ENCODE results near the gene GCNA. TPM values are rescaled to one million over a fixed set of nuclear protein-coding genes. Genes with fewer than 3 reads are reported as not detected.
"Not testable (repeated sequence)": the region's sequence is repeated elsewhere in the genome, so short reads cannot be mapped to it uniquely, and the experiment has no call there.

GCNA gene
- total RNA-seq, 2 donors from 2014 or later = 4.9 to 10.7 TPM

DNA sequence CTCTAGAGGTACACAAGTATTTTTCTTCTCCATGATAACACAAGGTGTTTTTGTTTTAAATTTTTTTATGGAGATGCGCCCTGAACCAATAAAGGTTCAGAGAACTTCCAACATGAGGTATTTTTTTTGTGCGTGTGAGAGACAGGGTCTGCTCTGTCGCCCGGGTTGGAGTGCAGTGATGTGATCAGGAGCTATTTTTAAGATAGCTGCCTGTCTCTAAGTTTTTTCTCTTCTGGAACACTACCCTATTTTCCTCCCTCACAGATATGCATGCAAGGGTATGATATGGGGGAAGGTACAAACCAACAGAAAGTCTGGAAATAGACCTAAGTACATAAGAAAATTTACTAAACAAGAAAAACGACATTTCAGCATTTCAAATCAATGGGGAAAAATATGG lies 3.0 kb downstream of the GCNA start:
- no peak overlapping the region for H3K27ac Mint-ChIP-seq
- peaks cover 57% of the 10 kb centered on the region for H3K36me3 Mint-ChIP-seq (ENCODE audit: low read depth)
- no peak for ATAC-seq (replicated peaks)
- no peak overlapping the region for H3K4me3 Mint-ChIP-seq
- no peaks in the 10 kb centered on the region for H3K9me3 Mint-ChIP-seq
- no peaks in the 10 kb centered on the region for H3K4me1 Mint-ChIP-seq
- no peaks in the 10 kb centered on the region for H3K27me3 Mint-ChIP-seq

DNA sequence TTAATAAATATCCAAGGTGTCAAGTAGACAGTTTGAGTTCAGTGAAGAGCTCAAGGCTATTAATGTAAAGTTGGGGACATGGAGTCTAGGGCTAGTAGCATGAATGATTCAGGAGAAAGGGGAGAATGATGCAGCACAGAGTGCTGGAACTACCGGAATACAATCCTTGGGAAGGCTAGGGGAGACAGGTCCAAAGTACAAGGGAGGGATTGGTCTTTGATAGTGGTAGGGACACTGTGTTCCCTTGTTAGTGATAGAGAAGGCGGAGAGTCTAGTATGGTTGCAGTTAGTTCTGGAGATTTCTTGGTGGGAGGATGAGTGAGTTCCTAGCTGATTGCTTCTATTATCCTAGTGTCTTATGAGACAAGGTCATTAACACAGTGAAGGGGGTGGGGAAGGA lies 8.7 kb downstream of the GCNA start:
- H3K4me3 Mint-ChIP-seq = no peak overlapping the region
- H3K4me1 Mint-ChIP-seq = peaks cover 4% of the 10 kb centered on the region
- H3K27me3 Mint-ChIP-seq = no peaks in the 10 kb centered on the region
- no peaks in the 10 kb centered on the region for H3K9me3 Mint-ChIP-seq
- H3K27ac Mint-ChIP-seq = no peak overlapping the region
- H3K36me3 Mint-ChIP-seq (ENCODE audit: low read depth) = peaks cover 13% of the 10 kb centered on the region
- ATAC-seq (replicated peaks) = no peak

DNA sequence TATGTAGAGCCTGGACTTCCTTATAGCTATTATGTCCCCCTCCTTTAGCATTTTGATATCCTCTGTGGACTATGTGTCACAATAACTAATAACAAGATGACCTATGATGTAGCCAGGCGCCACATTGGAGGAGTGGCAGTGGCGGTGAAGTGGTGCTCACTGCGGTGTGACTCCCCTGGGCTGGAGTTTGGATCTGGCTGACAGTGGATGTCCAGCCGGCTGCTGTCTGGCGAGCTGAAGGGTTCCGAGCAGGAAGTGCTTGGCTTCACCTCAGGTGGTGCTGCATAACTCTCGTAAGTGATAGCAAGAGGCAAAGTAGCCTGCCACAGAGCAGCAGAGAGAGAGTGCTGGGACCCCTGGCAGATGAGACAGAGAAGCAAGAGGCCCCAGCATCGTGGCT lies 15.0 kb downstream of the GCNA start:
- not testable (repeated sequence) for H3K9me3 Mint-ChIP-seq; H3K4me1 Mint-ChIP-seq; H3K27ac Mint-ChIP-seq; H3K27me3 Mint-ChIP-seq; ATAC-seq (replicated peaks); H3K4me3 Mint-ChIP-seq
- H3K36me3 Mint-ChIP-seq (ENCODE audit: low read depth) = peaks cover 38% of the 10 kb centered on the region

DNA sequence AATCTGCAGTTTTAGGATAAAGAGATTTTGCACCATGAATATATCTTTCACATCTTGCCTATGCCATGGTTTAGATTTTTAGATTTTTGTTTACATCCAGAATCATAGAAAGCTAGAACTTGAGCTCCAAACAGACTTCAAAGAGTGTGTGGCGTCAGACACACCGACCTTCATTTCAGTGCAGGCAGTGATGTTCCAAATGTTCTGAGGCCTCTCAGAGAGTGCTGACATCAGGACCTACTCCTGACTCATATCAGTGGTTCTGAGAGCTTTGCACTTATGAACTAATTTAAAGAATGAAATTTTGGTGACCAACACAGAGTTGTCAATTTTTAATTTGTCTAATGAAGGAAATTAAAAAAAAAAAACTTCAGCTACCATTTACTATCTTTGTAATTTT lies 21.7 kb downstream of the GCNA start:
- peak; percentile 55 for ATAC-seq (replicated peaks)
- H3K4me1 Mint-ChIP-seq = peaks cover 8% of the 10 kb centered on the region
- no peaks in the 10 kb centered on the region for H3K27me3 Mint-ChIP-seq
- H3K27ac Mint-ChIP-seq = no peak overlapping the region
- no peak overlapping the region for H3K4me3 Mint-ChIP-seq
- peaks cover 87% of the 10 kb centered on the region for H3K36me3 Mint-ChIP-seq (ENCODE audit: low read depth)
- H3K9me3 Mint-ChIP-seq = peaks cover 4% of the 10 kb centered on the region

DNA sequence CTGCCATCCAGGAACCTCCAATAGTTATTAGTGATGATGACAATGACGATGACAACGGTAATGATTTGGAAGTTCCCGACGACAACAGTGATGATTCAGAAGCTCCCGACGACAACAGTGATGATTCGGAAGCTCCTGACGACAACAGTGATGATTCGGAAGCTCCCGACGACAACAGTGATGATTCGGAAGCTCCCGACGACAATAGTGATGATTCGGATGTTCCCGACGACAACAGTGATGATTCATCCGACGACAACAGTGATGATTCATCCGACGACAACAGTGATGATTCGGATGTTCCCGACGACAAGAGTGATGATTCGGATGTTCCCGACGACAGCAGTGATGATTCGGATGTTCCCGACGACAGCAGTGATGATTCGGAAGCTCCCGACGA lies 25.4 kb downstream of the GCNA start:
- H3K4me1 Mint-ChIP-seq = peaks cover 20% of the 10 kb centered on the region
- peak overlapping the region; percentile 93 for H3K27ac Mint-ChIP-seq
- H3K36me3 Mint-ChIP-seq (ENCODE audit: low read depth) = peaks cover 89% of the 10 kb centered on the region
- peaks cover 4% of the 10 kb centered on the region for H3K9me3 Mint-ChIP-seq
- H3K4me3 Mint-ChIP-seq = peak overlapping the region; percentile 59
- ATAC-seq (replicated peaks) = no peak
- H3K27me3 Mint-ChIP-seq = no peaks in the 10 kb centered on the region

DNA sequence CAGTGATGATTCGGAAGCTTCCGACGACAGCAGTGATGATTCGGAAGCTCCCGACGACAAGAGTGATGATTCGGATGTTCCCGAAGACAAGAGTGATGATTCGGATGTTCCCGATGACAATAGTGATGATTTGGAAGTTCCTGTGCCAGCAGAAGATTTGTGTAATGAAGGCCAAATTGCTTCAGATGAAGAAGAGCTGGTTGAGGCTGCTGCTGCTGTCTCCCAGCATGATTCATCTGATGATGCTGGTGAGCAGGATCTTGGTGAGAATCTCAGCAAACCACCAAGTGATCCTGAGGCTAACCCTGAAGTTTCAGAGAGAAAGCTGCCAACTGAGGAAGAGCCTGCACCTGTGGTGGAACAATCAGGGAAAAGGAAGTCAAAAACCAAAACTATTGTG lies 25.9 kb downstream of the GCNA start:
- Mint-ChIP-seq H3K27ac (peak overlapping the region; percentile 93), H3K36me3 (ENCODE audit: low read depth) (peaks cover 93% of the 10 kb centered on the region), H3K4me3 (peak overlapping the region; percentile 59), H3K27me3 (no peaks in the 10 kb centered on the region), H3K4me1 (peaks cover 23% of the 10 kb centered on the region), H3K9me3 (peaks cover 4% of the 10 kb centered on the region)
- ATAC-seq (replicated peaks) = peak; percentile 59

DNA sequence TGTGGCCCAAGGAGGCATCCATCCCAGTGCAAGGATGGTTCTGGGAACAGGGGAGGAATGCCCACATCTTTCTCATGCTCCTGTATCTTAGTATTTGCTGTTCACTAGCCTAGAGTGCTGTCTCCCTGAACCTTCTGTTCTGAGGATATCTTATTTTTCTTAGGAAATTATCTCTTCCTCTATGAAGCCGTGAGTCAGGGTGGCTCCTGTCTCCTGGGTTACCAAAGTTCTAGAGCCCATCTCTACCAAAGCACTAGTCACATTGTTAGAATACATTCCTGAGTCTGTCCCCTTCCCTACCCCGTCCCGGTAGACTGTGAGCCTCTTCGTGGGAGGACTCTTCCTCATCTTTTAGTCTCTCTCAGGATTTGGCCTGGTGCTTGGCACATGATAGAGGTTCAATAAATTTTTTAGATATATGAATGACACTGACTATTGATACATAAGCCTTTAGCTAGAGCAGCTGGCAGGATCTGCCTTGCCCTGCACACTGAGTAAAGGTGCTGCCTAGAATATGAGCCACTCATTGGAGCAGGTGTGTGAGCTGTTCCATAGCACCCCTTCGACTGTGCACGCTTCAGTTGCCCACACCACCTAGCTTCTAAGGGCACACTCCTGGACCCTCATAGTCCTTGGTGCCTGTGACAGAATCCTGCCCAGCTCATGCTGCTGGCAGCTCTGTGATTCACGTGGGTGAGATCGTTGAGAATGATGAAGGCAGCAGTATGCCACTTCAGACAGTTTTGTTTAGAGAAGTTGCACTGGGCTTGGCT lies 26.7 kb downstream of the GCNA start:
- peaks cover 26% of the 10 kb centered on the region for H3K4me1 Mint-ChIP-seq
- H3K27me3 Mint-ChIP-seq = no peaks in the 10 kb centered on the region

DNA sequence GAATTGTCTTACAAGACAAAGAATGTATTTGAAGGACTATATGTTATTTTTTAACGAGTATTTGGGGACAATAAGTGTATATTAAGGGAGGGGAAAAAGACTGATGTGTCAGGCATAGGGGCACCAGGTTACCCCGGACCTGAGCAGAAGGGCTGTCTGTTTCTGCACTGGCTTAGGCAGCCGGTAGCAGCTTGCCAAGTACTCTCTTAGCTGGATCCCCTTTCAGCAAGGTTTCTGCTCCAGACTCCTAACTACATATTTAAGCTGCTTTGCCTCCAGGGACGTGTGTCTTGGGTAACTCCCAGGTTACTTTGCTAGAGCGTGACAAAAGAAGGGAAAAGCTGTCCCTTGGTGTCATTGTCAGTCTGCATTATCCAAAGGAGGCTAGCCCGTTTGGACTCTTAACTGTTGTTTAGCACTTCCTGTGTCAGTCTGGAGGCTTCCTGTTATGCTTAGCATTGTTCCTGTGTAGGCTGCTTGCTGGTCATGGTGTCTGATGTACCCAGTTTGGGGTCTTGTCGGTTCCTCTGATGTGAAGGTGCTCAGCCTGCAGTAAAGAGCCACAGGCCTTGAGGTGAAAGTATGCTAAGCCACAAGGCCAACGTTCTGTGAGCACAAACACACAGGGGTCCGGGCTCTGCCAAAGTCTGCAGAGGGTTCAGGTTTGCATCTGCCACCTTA lies 28.4 kb downstream of the GCNA start:
- peaks cover 97% of the 10 kb centered on the region for H3K36me3 Mint-ChIP-seq (ENCODE audit: low read depth)
- H3K27ac Mint-ChIP-seq = peak overlapping the region; percentile 81
- H3K27me3 Mint-ChIP-seq = no peaks in the 10 kb centered on the region
- ATAC-seq (replicated peaks) = peak; percentile 47
- H3K9me3 Mint-ChIP-seq = peaks cover 4% of the 10 kb centered on the region
- H3K4me1 Mint-ChIP-seq = peaks cover 26% of the 10 kb centered on the region
- H3K4me3 Mint-ChIP-seq = peak overlapping the region; percentile 44

More for the DNA sequence above, 26.7 kb downstream of the GCNA start:
- Mint-ChIP-seq H3K4me3 (peak overlapping the region; percentile 44), H3K9me3 (peaks cover 4% of the 10 kb centered on the region), H3K27ac (peak overlapping the region; percentile 93), H3K36me3 (ENCODE audit: low read depth) (peaks cover 96% of the 10 kb centered on the region)
- ATAC-seq (replicated peaks) = no peak

DNA sequence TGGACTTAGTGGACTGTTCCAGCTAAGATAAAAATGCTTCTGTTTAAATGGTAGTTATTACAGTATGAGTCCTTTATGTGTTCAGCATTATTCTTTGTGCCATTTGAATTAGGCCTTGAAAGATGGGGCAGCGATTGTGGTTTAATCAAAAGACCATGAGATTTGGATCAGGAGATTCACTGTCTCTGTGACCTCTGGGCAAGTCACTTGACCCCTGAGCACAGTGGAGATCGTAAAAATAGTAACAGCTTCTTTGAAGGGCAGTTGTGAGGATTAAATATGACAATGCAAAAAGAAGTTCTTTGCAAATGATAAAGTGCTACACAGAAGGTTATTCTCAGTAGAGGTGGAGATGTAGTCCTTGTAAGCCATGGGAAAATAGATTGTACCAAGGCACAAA lies 29.3 kb downstream of the GCNA start:
- ATAC-seq (replicated peaks) = no peak
- Mint-ChIP-seq H3K4me1 (peaks cover 26% of the 10 kb centered on the region), H3K9me3 (peaks cover 4% of the 10 kb centered on the region)

DNA sequence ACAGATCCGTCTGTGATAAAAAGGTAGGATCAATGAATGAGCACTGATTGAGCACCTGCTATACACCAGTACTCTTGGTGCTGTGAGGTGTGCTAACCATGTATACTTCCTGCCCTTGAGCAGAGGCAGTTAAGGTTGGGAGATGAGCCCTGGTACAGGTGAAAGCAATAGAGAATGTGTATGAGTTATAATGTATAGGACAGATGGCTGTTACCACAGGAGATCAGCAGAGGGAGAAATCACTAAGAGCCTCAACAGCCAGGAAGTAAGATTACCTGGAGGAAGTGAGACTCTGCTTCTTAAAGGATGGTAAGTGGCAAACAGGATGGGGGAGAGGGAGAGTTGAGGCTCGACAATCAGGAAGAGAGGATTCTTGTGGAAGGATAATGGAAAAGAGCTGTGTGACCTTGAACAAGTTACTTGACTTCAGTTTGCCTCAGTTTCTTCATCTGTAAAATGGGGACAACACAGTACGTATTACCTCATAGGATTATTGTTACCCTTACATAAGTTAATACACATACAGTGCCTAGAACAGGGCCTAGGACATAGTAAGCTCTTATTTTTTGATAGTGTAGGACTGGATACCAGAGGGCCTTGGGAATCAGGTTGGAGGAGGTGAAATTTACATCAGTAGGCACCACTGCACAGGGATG lies 31.0 kb downstream of the GCNA start:
- peak overlapping the region; percentile 87 for H3K27ac Mint-ChIP-seq
- H3K27me3 Mint-ChIP-seq = no peaks in the 10 kb centered on the region
- H3K9me3 Mint-ChIP-seq = no peaks in the 10 kb centered on the region
- H3K36me3 Mint-ChIP-seq (ENCODE audit: low read depth) = peaks cover 96% of the 10 kb centered on the region
- no peak overlapping the region for H3K4me3 Mint-ChIP-seq
- H3K4me1 Mint-ChIP-seq = peaks cover 17% of the 10 kb centered on the region
- peak; percentile 31 for ATAC-seq (replicated peaks)

More for the DNA sequence above, 29.3 kb downstream of the GCNA start:
- H3K36me3 Mint-ChIP-seq (ENCODE audit: low read depth) = peaks cover 97% of the 10 kb centered on the region
- H3K27ac Mint-ChIP-seq = peak overlapping the region; percentile 81
- H3K4me3 Mint-ChIP-seq = peak overlapping the region; percentile 44
- no peaks in the 10 kb centered on the region for H3K27me3 Mint-ChIP-seq

DNA sequence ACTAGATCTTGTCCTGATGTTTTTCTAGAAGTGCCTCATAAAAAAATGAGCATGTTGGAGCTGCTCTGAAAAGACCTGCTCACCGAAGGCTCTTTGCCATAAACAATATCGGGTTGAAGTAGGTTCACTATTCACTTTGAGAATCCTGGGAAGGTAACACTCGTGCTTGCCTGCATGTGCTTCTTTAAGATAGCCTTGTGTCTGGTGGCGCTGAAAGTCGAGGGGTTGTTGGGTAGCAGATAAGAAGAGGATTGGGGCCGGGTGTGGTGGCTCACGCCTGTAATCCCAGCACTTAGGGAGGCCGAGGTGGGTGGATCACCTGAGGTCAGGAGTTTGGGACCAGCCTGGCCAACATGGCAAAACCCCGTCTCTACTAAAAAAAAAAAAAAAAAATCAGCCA lies 33.5 kb downstream of the GCNA start:
- H3K27me3 Mint-ChIP-seq = not testable (repeated sequence)
- peaks cover 27% of the 10 kb centered on the region for H3K4me1 Mint-ChIP-seq

DNA sequence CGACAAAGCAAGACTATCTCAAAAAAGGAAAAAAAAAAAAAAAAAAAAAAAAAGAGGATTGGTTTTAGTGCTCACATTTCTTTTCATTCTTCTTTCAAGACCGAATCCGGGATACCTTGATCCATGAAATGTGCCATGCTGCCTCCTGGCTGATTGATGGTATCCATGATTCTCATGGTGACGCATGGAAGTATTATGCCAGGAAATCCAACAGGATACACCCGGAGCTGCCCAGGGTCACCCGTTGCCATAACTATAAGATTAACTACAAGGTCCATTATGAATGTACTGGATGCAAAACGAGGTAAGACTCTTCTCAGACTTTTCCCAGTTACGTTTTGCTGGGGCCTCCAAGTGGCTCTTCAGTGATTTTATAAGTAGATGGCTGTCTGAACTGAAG lies 34.0 kb downstream of the GCNA start:
- no peak overlapping the region for H3K27ac Mint-ChIP-seq
- peaks cover 99% of the 10 kb centered on the region for H3K36me3 Mint-ChIP-seq (ENCODE audit: low read depth)
- H3K27me3 Mint-ChIP-seq = no peaks in the 10 kb centered on the region
- H3K4me3 Mint-ChIP-seq = no peak overlapping the region
- H3K4me1 Mint-ChIP-seq = peaks cover 27% of the 10 kb centered on the region
- H3K9me3 Mint-ChIP-seq = no peaks in the 10 kb centered on the region
- ATAC-seq (replicated peaks) = no peak

More for the DNA sequence above, 33.5 kb downstream of the GCNA start:
- not testable (repeated sequence) for H3K9me3 Mint-ChIP-seq; ATAC-seq (replicated peaks); H3K4me3 Mint-ChIP-seq; H3K27ac Mint-ChIP-seq
- peaks cover 99% of the 10 kb centered on the region for H3K36me3 Mint-ChIP-seq (ENCODE audit: low read depth)

DNA sequence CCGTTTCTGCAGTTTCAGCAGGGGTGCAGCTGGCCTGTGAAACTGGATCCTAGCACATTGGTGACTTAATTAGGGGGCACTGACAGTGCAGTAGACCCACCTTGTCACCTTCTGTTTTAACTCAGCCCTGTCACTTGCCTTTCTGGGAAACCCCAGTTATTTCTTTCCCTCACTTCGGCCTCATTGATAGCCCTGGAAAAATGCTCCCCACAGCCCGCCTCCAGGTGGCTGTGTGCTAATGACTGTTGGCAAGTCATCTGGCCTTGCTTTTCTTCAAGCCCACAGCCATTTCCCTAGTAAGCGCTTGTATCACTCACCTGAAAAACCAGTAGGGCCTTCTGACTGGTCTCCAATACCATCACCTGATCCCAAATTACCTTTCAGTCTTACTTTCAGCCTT lies 36.8 kb downstream of the GCNA start:
- H3K36me3 Mint-ChIP-seq (ENCODE audit: low read depth) = peaks cover 83% of the 10 kb centered on the region
- no peaks in the 10 kb centered on the region for H3K9me3 Mint-ChIP-seq
- no peaks in the 10 kb centered on the region for H3K27me3 Mint-ChIP-seq
- no peak for ATAC-seq (replicated peaks)
- peak overlapping the region; percentile 89 for H3K27ac Mint-ChIP-seq
- peaks cover 19% of the 10 kb centered on the region for H3K4me1 Mint-ChIP-seq
- peak overlapping the region; percentile 78 for H3K4me3 Mint-ChIP-seq

DNA sequence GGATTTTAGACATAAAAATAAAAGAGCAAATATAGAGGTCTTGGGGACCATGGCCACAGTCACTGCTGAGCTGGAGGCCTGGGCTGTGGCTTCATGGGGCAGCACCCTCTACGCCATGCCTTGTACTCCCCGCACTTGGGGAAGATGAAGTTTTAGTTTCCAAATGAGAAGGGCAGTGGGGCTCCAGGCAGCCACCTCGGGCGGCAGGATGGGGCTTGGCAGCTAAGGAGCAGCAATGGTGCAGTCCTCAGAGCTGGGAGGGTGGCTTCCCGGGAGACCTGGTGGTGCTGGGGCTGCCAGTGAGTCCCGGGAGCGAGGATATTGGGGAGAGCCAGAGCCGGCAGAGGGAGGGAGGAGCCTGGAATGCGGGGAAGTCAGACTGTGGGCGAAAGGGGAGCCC lies 37.7 kb downstream of the GCNA start:
- Mint-ChIP-seq H3K27me3 (no peaks in the 10 kb centered on the region), H3K4me1 (peaks cover 19% of the 10 kb centered on the region), H3K4me3 (peak overlapping the region; percentile 78), H3K27ac (peak overlapping the region; percentile 89), H3K9me3 (no peaks in the 10 kb centered on the region), H3K36me3 (ENCODE audit: low read depth) (peaks cover 74% of the 10 kb centered on the region)
- ATAC-seq (replicated peaks) = peak; percentile 40
